GM19240 (cell line): ENCODE data around the gene NGEF.

ENCODE experiments used
- DNase-seq: peaks from one replicate; pipeline ENCODE4 v3.0.0; 2011; ENCODE audit warnings: low spot score; ENCODE audit not compliant: insufficient read length

NGEF gene

GRCh38 chr2:232842689-232843088 lies 170.4 kb downstream of the NGEF start:
- DNase-seq, result no peak

- no peak for DNase-seq
Measured at GRCh38 chr2:232839411-232840079, 173.5 kb downstream of the NGEF start.

- DNase-seq, result peak; percentile 12
Measured at GRCh38 chr2:232838406-232838874, 174.6 kb downstream of the NGEF start.

- DNase-seq, result no peak
Measured at GRCh38 chr2:232836934-232837333, 176.1 kb downstream of the NGEF start.

- no peak for DNase-seq
Measured at GRCh38 chr2:232835687-232836208, 177.3 kb downstream of the NGEF start.

- DNase-seq, result no peak
Measured at GRCh38 chr2:232833830-232834229, 179.2 kb downstream of the NGEF start.

- no peak for DNase-seq
Measured at GRCh38 chr2:232831496-232831895, 181.6 kb downstream of the NGEF start.

- no peak for DNase-seq
Measured at GRCh38 chr2:232829988-232830387, 183.1 kb downstream of the NGEF start.
